ENCODE data around the gene OR2J2.
"Not testable (repeated sequence)": the region's sequence is repeated elsewhere in the genome, so short reads cannot be mapped to it uniquely, and the experiment has no call there.

DNA sequence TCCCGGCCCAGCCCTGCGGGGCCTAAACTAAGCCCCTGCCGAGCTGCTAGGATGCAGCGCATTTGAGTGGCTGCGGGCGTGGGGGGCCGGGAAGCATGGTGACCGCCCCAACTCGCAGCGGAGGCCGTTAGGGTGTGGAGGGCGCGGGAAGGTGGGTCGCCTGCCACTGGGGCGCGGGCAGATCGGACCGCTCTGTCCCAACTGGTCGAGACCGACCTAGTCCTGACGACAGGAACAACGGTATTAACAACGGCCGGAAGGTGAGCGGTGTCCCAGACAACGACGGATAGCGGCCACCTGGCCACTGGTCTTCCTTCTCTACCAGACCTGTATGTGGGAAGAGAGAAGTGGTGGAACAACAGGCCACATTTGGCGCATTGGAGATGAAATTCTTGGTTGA, 10.8 kb upstream of the OR2J2 start:
- TF ChIP-seq, protein P1, sequence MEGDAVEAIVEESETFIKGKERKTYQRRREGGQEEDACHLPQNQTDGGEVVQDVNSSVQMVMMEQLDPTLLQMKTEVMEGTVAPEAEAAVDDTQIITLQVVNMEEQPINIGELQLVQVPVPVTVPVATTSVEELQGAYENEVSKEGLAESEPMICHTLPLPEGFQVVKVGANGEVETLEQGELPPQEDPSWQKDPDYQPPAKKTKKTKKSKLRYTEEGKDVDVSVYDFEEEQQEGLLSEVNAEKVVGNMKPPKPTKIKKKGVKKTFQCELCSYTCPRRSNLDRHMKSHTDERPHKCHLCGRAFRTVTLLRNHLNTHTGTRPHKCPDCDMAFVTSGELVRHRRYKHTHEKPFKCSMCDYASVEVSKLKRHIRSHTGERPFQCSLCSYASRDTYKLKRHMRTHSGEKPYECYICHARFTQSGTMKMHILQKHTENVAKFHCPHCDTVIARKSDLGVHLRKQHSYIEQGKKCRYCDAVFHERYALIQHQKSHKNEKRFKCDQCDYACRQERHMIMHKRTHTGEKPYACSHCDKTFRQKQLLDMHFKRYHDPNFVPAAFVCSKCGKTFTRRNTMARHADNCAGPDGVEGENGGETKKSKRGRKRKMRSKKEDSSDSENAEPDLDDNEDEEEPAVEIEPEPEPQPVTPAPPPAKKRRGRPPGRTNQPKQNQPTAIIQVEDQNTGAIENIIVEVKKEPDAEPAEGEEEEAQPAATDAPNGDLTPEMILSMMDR (IDR thresholded peaks at IDR 0.05; ENCODE audit: extremely low read depth in 1 of 2, insufficient read depth in 1 of 2, low read depth in 1 of 2, low read length in 2 of 2), result not testable (repeated sequence)
- TF ChIP-seq GATA2 (IDR thresholded peaks at IDR 0.05; ENCODE audit: insufficient read depth, insufficient read length, low read depth, low read length); EZH2 (IDR thresholded peaks at IDR 0.05; ENCODE audit: borderline replicate concordance, low read depth, low read length, severe bottlenecking); POLR2A (IDR thresholded peaks at IDR 0.05; ENCODE audit: low read depth, low read length); FOS (IDR thresholded peaks at IDR 0.05; ENCODE audit: borderline replicate concordance, insufficient read depth, low read length); POLR2AphosphoS5 (IDR thresholded peaks at IDR 0.05; ENCODE audit: insufficient read depth, low read depth, low read length); JUN (IDR thresholded peaks at IDR 0.05; ENCODE audit: borderline replicate concordance, insufficient read depth, insufficient read length, low read depth); MAX (IDR thresholded peaks at IDR 0.05; ENCODE audit: insufficient read depth, insufficient read length): not testable (repeated sequence)
